Neural cell (in vitro differentiated cells): ENCODE results near the gene SEC16A.

ENCODE experiments used
- EZH2 ChIP-seq: fragments of 200-600, 300-800 bp; shearing (Covaris generic), sonication (generic); IDR thresholded peaks from 2 replicates; pipeline ENCODE4 v1.6.1; 2014; ENCODE audit warnings: antibody characterized with exemption, low read length, borderline replicate concordance, mild to moderate bottlenecking; ENCODE audit not compliant: insufficient read depth, poor library complexity, severe bottlenecking
- POLR2AphosphoS5 ChIP-seq: IDR thresholded peaks from 2 replicates; pipeline ENCODE4 v1.6.1; 2012
- TF ChIP-seq, protein P1 (sequence below): fragments of 450-650 bp; IDR thresholded peaks from 2 replicates; pipeline ENCODE4 v1.5.1; 2014; ENCODE audit warnings: antibody characterized with exemption, mild to moderate bottlenecking, moderate library complexity; ENCODE audit not compliant: poor library complexity, severe bottlenecking

DNA sequence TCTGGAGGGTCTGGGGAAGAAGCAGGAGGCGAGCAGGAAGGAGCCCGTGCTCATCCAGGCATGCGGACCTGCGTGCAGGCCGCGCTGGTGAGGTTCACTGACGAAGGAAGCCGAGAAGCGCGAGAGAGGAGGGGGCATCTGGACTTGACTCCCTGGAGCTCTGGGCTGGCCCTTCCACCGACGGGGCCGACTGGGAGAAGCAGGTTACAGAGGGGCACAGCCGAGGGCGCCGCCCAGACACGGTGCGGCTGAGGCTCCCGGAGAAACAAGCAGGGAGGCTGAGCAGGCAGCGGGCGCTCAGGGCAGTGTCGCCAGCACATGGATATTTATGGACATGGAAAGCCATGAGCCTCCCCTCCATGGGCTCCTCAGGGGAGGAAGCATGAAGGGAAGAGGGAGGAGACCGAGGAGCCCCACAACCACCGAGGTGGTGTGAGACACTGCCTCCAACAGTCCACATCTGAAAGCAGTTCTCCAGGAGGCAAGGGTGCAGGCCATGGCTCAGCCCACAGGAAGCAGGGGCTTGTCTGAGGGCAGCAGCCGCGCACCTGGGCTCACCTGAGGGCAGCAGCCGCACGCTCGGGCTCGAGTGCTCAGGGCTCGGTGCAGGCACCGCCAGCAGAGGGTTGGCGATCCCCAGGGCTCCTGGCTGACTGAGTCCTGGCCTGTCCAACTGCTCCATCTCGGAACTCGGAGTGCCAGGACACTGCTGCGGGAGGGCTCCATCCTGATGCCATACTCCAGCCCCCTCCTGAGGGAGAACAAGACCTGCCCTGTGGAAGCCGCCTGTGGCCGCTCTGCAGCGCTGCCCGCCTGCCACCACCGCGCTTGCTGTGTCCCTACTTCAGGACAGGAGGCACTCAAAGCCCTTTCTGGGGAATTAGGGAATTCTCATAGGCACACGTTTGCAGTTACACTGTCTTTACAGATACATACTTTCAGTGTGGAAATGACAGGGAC lies 27.5 kb downstream of the SEC16A start:
- TF ChIP-seq, protein P1, sequence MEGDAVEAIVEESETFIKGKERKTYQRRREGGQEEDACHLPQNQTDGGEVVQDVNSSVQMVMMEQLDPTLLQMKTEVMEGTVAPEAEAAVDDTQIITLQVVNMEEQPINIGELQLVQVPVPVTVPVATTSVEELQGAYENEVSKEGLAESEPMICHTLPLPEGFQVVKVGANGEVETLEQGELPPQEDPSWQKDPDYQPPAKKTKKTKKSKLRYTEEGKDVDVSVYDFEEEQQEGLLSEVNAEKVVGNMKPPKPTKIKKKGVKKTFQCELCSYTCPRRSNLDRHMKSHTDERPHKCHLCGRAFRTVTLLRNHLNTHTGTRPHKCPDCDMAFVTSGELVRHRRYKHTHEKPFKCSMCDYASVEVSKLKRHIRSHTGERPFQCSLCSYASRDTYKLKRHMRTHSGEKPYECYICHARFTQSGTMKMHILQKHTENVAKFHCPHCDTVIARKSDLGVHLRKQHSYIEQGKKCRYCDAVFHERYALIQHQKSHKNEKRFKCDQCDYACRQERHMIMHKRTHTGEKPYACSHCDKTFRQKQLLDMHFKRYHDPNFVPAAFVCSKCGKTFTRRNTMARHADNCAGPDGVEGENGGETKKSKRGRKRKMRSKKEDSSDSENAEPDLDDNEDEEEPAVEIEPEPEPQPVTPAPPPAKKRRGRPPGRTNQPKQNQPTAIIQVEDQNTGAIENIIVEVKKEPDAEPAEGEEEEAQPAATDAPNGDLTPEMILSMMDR: no peak
- TF ChIP-seq POLR2AphosphoS5 (no peak), EZH2 (no peak)
